ENCODE results near the gene OXSM.
A peak's percentile ranks its signal among the peaks of the same experiment; 100 is the strongest.

OXSM gene

DNA sequence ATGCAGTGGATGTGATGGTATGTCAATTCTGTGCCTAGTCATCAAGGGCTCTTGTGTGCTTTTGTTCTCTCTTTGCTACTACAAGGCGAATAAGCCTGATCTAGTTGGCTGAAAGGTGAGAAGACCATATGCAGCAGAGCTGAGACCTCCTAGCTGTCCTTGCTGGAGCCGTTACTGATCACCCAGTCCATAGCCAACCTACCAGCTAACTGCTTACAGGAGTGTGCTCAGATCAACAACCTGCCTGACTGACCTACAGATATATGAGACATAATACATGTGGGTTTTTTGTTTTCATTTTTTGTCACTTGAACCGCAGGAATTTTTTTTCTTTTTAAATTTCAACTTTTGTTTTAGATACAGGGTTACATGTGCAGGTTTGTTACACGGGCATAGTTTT lies 22.8 kb downstream of the OXSM start:
- H3K79me2 ChIP-seq (ENCODE audit: control insufficient read depth, insufficient read depth, low read length) = no peaks in the 10 kb centered on the region
- no CpG with 5 or more reads among the region's 4 CpGs for WGBS (ENCODE audit: extremely low coverage, insufficient coverage, low lambda C conversion rate)

DNA sequence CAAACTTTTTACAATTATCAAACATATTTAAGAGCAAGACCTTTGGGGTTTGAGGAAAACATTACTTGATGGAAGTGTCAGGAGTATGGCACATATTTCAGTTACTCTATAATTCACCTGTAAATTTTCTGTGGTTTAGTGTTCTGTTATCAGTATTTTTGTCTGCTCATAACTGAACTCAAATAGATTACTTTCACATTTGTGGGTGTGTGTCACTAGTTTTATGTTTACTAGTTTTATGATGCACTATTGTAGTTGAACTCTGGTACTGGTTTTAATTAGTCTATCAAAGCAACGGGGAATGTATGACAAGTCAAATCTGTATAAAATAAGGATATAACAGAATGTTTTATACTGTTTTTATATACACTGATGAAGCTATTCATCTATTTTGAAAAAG lies 27.2 kb downstream of the OXSM start:
- H3K4ac ChIP-seq (ENCODE audit: low read depth, low read length) = no peak overlapping the region
- H3K4me2 ChIP-seq (ENCODE audit: low read length) = no peak overlapping the region
- no CpG with 5 or more reads among the region's 1 CpG for WGBS (ENCODE audit: extremely low coverage, insufficient coverage, low lambda C conversion rate)
- no peak for DNase-seq
- no peak overlapping the region for H3K4me3 ChIP-seq (ENCODE audit: low read length)
- H3K79me2 ChIP-seq (ENCODE audit: control insufficient read depth, insufficient read depth, low read length) = no peaks in the 10 kb centered on the region
- H3K27me3 ChIP-seq (ENCODE audit: insufficient read depth, low read length, poor library complexity) = no peaks in the 10 kb centered on the region
- H3K18ac ChIP-seq (ENCODE audit: low read length) = no peak overlapping the region
- H3K4me1 ChIP-seq (ENCODE audit: control insufficient read depth, low read depth, low read length) = no peaks in the 10 kb centered on the region
- H3K23ac ChIP-seq (ENCODE audit: low read length) = no peak overlapping the region
- no peak overlapping the region for H2AK5ac ChIP-seq (ENCODE audit: low read length)
- H3K79me1 ChIP-seq (ENCODE audit: low read length) = no peaks in the 10 kb centered on the region
- H2BK15ac ChIP-seq (replicated peaks; ENCODE audit: low read depth) = no peak overlapping the region
- H2BK5ac ChIP-seq (ENCODE audit: low read length) = no peak overlapping the region
- H3K27ac ChIP-seq (ENCODE audit: low read depth, low read length) = no peak overlapping the region
- no peak overlapping the region for H4K5ac ChIP-seq (ENCODE audit: low read length)
- no peak overlapping the region for H3K56ac ChIP-seq (ENCODE audit: low read length)
- no peaks in the 10 kb centered on the region for H3K36me3 ChIP-seq (ENCODE audit: control insufficient read depth, insufficient read depth, low read length)
- no peak overlapping the region for H2BK120ac ChIP-seq (ENCODE audit: low read depth, low read length)
- H4K8ac ChIP-seq (ENCODE audit: low read depth, low read length) = no peak overlapping the region
- H3K9ac ChIP-seq (ENCODE audit: low read length) = no peak overlapping the region

More for the DNA sequence above, 22.8 kb downstream of the OXSM start:
- no peak overlapping the region for H3K4ac ChIP-seq (ENCODE audit: low read depth, low read length)
- H2BK5ac ChIP-seq (ENCODE audit: low read length) = no peak overlapping the region
- no peak overlapping the region for H4K5ac ChIP-seq (ENCODE audit: low read length)
- no peak overlapping the region for H4K8ac ChIP-seq (ENCODE audit: low read depth, low read length)
- no peak overlapping the region for H2BK15ac ChIP-seq (replicated peaks; ENCODE audit: low read depth)
- no peak overlapping the region for H3K56ac ChIP-seq (ENCODE audit: low read length)
- no peaks in the 10 kb centered on the region for H3K79me1 ChIP-seq (ENCODE audit: low read length)
- no peak overlapping the region for H3K18ac ChIP-seq (ENCODE audit: low read length)
- H3K4me3 ChIP-seq (ENCODE audit: low read length) = no peak overlapping the region
- H3K36me3 ChIP-seq (ENCODE audit: control insufficient read depth, insufficient read depth, low read length) = no peaks in the 10 kb centered on the region
- no peak overlapping the region for H3K4me2 ChIP-seq (ENCODE audit: low read length)
- H3K27ac ChIP-seq (ENCODE audit: low read depth, low read length) = no peak overlapping the region
- DNase-seq = no peak
- no peaks in the 10 kb centered on the region for H3K27me3 ChIP-seq (ENCODE audit: insufficient read depth, low read length, poor library complexity)
- H2AK5ac ChIP-seq (ENCODE audit: low read length) = no peak overlapping the region
- no peak overlapping the region for H3K9ac ChIP-seq (ENCODE audit: low read length)
- H3K23ac ChIP-seq (ENCODE audit: low read length) = no peak overlapping the region
- no peaks in the 10 kb centered on the region for H3K4me1 ChIP-seq (ENCODE audit: control insufficient read depth, low read depth, low read length)
- H2BK120ac ChIP-seq (ENCODE audit: low read depth, low read length) = no peak overlapping the region

DNA sequence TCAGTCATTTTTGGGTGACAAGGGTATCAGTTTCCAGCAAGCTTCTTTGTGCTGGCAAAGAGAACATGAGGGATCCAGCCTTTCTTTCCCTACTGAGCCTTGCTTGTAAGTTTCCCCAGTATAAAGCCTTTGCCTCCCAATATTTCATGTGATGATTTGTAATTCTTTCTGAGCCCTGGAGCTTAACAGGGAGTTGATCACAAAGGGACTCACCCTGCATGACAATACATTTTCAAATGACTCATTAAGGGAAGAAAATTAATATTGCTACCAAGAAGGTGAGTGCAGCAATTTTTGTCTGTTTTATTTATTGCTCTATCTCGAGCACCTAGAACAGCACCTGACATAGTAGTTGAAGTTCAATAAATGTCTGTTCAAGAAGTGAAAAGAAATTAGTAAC lies 27.7 kb downstream of the OXSM start:
- H3K27me3 ChIP-seq (ENCODE audit: insufficient read depth, low read length, poor library complexity) = no peaks in the 10 kb centered on the region
- no peak overlapping the region for H3K4me3 ChIP-seq (ENCODE audit: low read length)
- no peaks in the 10 kb centered on the region for H3K79me1 ChIP-seq (ENCODE audit: low read length)
- no peak overlapping the region for H2BK15ac ChIP-seq (replicated peaks; ENCODE audit: low read depth)
- no peak overlapping the region for H2BK5ac ChIP-seq (ENCODE audit: low read length)
- H3K4me2 ChIP-seq (ENCODE audit: low read length) = no peak overlapping the region
- no peak overlapping the region for H4K5ac ChIP-seq (ENCODE audit: low read length)
- no peak overlapping the region for H3K4ac ChIP-seq (ENCODE audit: low read depth, low read length)
- no peak overlapping the region for H2AK5ac ChIP-seq (ENCODE audit: low read length)
- no peak overlapping the region for H3K18ac ChIP-seq (ENCODE audit: low read length)
- H3K9ac ChIP-seq (ENCODE audit: low read length) = no peak overlapping the region
- H3K27ac ChIP-seq (ENCODE audit: low read depth, low read length) = no peak overlapping the region
- H3K56ac ChIP-seq (ENCODE audit: low read length) = no peak overlapping the region
- H3K4me1 ChIP-seq (ENCODE audit: control insufficient read depth, low read depth, low read length) = no peaks in the 10 kb centered on the region
- H4K8ac ChIP-seq (ENCODE audit: low read depth, low read length) = no peak overlapping the region
- no CpG with 5 or more reads among the region's 1 CpG for WGBS (ENCODE audit: extremely low coverage, insufficient coverage, low lambda C conversion rate)
- no peak for DNase-seq
- H3K23ac ChIP-seq (ENCODE audit: low read length) = no peak overlapping the region
- H3K36me3 ChIP-seq (ENCODE audit: control insufficient read depth, insufficient read depth, low read length) = no peaks in the 10 kb centered on the region
- no peak overlapping the region for H2BK120ac ChIP-seq (ENCODE audit: low read depth, low read length)
- H3K79me2 ChIP-seq (ENCODE audit: control insufficient read depth, insufficient read depth, low read length) = no peaks in the 10 kb centered on the region

DNA sequence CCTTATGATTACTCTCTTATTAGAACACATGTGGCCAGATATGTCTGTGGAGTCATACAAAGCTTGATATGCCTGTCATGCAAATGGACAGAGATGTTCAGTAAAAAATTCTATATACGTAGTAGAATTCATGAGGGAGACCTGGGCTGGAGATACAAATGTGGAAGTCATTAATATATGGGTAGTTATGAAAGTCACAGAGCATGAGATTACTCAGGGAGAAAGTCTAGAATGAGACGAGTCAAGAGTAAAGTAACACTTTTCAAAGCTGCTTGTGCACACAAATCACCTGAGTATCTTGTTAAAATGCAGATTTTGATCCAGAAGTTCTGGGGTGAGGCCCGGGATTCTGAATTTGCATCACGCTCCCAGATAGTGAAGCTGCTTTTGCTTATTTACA lies 28.4 kb downstream of the OXSM start:
- no peak overlapping the region for H3K23ac ChIP-seq (ENCODE audit: low read length)
- no peak overlapping the region for H2BK15ac ChIP-seq (replicated peaks; ENCODE audit: low read depth)
- H3K79me2 ChIP-seq (ENCODE audit: control insufficient read depth, insufficient read depth, low read length) = no peaks in the 10 kb centered on the region
- no peak overlapping the region for H3K27ac ChIP-seq (ENCODE audit: low read depth, low read length)
- no peaks in the 10 kb centered on the region for H3K36me3 ChIP-seq (ENCODE audit: control insufficient read depth, insufficient read depth, low read length)
- H2BK5ac ChIP-seq (ENCODE audit: low read length) = no peak overlapping the region
- no peaks in the 10 kb centered on the region for H3K79me1 ChIP-seq (ENCODE audit: low read length)
- H3K18ac ChIP-seq (ENCODE audit: low read length) = no peak overlapping the region
- H3K4ac ChIP-seq (ENCODE audit: low read depth, low read length) = no peak overlapping the region
- H3K9ac ChIP-seq (ENCODE audit: low read length) = no peak overlapping the region
- H3K4me3 ChIP-seq (ENCODE audit: low read length) = no peak overlapping the region
- no peak overlapping the region for H4K8ac ChIP-seq (ENCODE audit: low read depth, low read length)
- H2AK5ac ChIP-seq (ENCODE audit: low read length) = no peak overlapping the region
- no peak overlapping the region for H3K4me2 ChIP-seq (ENCODE audit: low read length)
- no CpG with 5 or more reads among the region's 4 CpGs for WGBS (ENCODE audit: extremely low coverage, insufficient coverage, low lambda C conversion rate)
- no peaks in the 10 kb centered on the region for H3K27me3 ChIP-seq (ENCODE audit: insufficient read depth, low read length, poor library complexity)
- DNase-seq = no peak
- H2BK120ac ChIP-seq (ENCODE audit: low read depth, low read length) = no peak overlapping the region
- H3K4me1 ChIP-seq (ENCODE audit: control insufficient read depth, low read depth, low read length) = no peaks in the 10 kb centered on the region
- H3K56ac ChIP-seq (ENCODE audit: low read length) = no peak overlapping the region
- no peak overlapping the region for H4K5ac ChIP-seq (ENCODE audit: low read length)

DNA sequence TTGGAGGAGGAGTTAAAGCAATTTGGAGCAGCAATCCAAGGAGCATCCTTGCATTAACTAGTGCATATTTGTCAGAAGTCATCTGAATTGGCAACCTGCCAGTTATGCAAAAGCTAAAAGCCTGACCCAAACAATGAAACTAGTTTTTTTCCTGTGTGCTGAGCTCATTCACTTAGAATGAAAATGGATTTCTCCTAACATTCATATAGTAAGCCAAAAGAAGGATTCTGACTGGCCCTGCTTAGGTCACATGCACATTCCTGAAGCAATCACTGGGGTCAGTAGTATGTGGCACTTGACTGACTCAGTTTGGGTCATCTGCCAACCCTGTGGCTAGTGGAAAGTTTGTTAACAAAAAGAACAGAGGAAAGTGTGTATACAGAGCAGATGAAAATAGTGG lies 30.5 kb downstream of the OXSM start:
- no peak overlapping the region for H3K4me2 ChIP-seq (ENCODE audit: low read length)
- DNase-seq = peak; percentile 67
- no peak overlapping the region for H3K56ac ChIP-seq (ENCODE audit: low read length)
- no peaks in the 10 kb centered on the region for H3K79me2 ChIP-seq (ENCODE audit: control insufficient read depth, insufficient read depth, low read length)
- H2BK15ac ChIP-seq (replicated peaks; ENCODE audit: low read depth) = no peak overlapping the region
- no peak overlapping the region for H3K23ac ChIP-seq (ENCODE audit: low read length)
- H3K18ac ChIP-seq (ENCODE audit: low read length) = no peak overlapping the region
- no peak overlapping the region for H4K8ac ChIP-seq (ENCODE audit: low read depth, low read length)
- H2BK120ac ChIP-seq (ENCODE audit: low read depth, low read length) = no peak overlapping the region
- H3K27ac ChIP-seq (ENCODE audit: low read depth, low read length) = no peak overlapping the region
- no peak overlapping the region for H3K4ac ChIP-seq (ENCODE audit: low read depth, low read length)
- no peak overlapping the region for H3K9ac ChIP-seq (ENCODE audit: low read length)
- no peak overlapping the region for H2AK5ac ChIP-seq (ENCODE audit: low read length)
- no peaks in the 10 kb centered on the region for H3K4me1 ChIP-seq (ENCODE audit: control insufficient read depth, low read depth, low read length)
- no peak overlapping the region for H2BK5ac ChIP-seq (ENCODE audit: low read length)
- H3K79me1 ChIP-seq (ENCODE audit: low read length) = no peaks in the 10 kb centered on the region
- no peak overlapping the region for H3K4me3 ChIP-seq (ENCODE audit: low read length)
- H3K27me3 ChIP-seq (ENCODE audit: insufficient read depth, low read length, poor library complexity) = no peaks in the 10 kb centered on the region
- no peaks in the 10 kb centered on the region for H3K36me3 ChIP-seq (ENCODE audit: control insufficient read depth, insufficient read depth, low read length)
- no peak overlapping the region for H4K5ac ChIP-seq (ENCODE audit: low read length)

DNA sequence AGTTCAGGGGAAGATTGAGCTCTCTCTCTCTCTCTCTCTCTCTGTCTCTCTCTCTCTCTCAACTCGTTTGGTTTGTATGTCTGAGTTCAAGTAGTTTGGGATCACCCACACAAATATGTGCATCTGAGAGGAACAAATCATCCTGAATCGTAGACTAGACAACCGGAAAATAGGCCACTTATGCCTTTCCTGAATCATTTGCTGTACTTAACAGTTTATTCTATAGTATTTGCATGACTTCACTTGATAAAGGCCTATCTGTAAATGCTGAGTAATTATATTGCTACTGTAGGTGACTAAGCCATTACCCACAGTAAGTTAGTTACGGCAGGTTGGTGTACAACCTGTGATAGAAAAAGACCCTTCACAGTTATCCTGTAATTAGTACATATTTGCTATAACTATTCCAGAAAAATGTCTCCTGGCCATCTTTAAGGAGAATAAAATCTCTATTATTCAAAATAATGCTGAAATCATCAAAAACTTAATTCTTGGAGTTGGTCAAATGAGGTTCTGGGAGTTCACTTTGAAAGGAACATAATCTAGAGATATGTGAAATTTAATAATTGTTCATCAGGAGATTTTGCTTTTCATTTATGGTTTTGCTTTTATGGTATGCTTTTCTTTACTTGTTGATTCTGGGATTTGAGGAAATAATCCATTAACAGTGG lies 31.1 kb downstream of the OXSM start:
- no peak for DNase-seq
- no peak overlapping the region for H4K8ac ChIP-seq (ENCODE audit: low read depth, low read length)
- no peak overlapping the region for H2AK5ac ChIP-seq (ENCODE audit: low read length)
- no peak overlapping the region for H2BK120ac ChIP-seq (ENCODE audit: low read depth, low read length)
- H2BK15ac ChIP-seq (replicated peaks; ENCODE audit: low read depth) = no peak overlapping the region
- no peaks in the 10 kb centered on the region for H3K36me3 ChIP-seq (ENCODE audit: control insufficient read depth, insufficient read depth, low read length)
- H3K56ac ChIP-seq (ENCODE audit: low read length) = no peak overlapping the region
- WGBS (ENCODE audit: extremely low coverage, insufficient coverage, low lambda C conversion rate) = no CpG with 5 or more reads among the region's 4 CpGs
- H3K27ac ChIP-seq (ENCODE audit: low read depth, low read length) = no peak overlapping the region
- H3K4me3 ChIP-seq (ENCODE audit: low read length) = no peak overlapping the region
- no peak overlapping the region for H3K9ac ChIP-seq (ENCODE audit: low read length)
- H3K4me1 ChIP-seq (ENCODE audit: control insufficient read depth, low read depth, low read length) = no peaks in the 10 kb centered on the region
- H3K4me2 ChIP-seq (ENCODE audit: low read length) = no peak overlapping the region
- no peak overlapping the region for H3K18ac ChIP-seq (ENCODE audit: low read length)
- H3K4ac ChIP-seq (ENCODE audit: low read depth, low read length) = no peak overlapping the region
- no peak overlapping the region for H3K23ac ChIP-seq (ENCODE audit: low read length)
- H3K79me2 ChIP-seq (ENCODE audit: control insufficient read depth, insufficient read depth, low read length) = no peaks in the 10 kb centered on the region
- H3K79me1 ChIP-seq (ENCODE audit: low read length) = no peaks in the 10 kb centered on the region
- no peak overlapping the region for H2BK5ac ChIP-seq (ENCODE audit: low read length)
- H4K5ac ChIP-seq (ENCODE audit: low read length) = no peak overlapping the region
- no peaks in the 10 kb centered on the region for H3K27me3 ChIP-seq (ENCODE audit: insufficient read depth, low read length, poor library complexity)
